ENCODE measurements around the gene IFNL2.

IFNL2 gene

DNA sequence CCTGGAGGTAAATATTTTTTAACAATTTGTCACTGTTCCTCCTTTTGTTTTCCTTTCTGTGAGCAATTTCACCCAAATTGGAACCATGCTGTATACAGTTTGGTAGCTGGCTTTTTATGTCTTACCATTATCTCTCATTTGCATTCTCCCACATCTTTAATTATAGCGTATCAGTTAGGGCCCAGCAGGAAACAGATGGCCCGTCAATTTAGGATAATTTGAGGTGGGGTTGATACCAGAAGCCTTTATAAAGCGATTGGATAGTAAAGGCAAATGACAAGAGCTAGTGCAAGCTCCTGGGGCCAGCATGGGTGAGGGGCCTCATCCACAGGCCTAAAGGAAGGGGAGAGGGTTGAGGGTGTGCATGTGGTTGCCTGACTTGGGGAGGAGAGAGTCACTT is 15.7 kb upstream of the IFNL2 start:
- DNase-seq, result no peak
- no peaks in the 10 kb centered on the region for H3K36me3 ChIP-seq
- TF ChIP-seq, protein P1, sequence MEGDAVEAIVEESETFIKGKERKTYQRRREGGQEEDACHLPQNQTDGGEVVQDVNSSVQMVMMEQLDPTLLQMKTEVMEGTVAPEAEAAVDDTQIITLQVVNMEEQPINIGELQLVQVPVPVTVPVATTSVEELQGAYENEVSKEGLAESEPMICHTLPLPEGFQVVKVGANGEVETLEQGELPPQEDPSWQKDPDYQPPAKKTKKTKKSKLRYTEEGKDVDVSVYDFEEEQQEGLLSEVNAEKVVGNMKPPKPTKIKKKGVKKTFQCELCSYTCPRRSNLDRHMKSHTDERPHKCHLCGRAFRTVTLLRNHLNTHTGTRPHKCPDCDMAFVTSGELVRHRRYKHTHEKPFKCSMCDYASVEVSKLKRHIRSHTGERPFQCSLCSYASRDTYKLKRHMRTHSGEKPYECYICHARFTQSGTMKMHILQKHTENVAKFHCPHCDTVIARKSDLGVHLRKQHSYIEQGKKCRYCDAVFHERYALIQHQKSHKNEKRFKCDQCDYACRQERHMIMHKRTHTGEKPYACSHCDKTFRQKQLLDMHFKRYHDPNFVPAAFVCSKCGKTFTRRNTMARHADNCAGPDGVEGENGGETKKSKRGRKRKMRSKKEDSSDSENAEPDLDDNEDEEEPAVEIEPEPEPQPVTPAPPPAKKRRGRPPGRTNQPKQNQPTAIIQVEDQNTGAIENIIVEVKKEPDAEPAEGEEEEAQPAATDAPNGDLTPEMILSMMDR (IDR thresholded peaks at IDR 0.05; ENCODE audit: low read depth, low read length), result no peak
- no peaks in the 10 kb centered on the region; the same call in 1 of the 2 replicates for H3K4me1 ChIP-seq
- H3K9me3 ChIP-seq, result no peaks in the 10 kb centered on the region
- H3K27me3 ChIP-seq, result no peaks in the 10 kb centered on the region
- no peak overlapping the region for H3K4me3 ChIP-seq (ENCODE audit: low read depth, low read length)

GRCh38 chr19:39253374-39254149 is 14.6 kb upstream of the IFNL2 start:
- H3K9me3 ChIP-seq, result no peaks in the 10 kb centered on the region
- H3K36me3 ChIP-seq, result no peaks in the 10 kb centered on the region
- H3K27me3 ChIP-seq, result no peaks in the 10 kb centered on the region
- DNase-seq, result no peak
- TF ChIP-seq, protein P1 (IDR thresholded peaks at IDR 0.05; ENCODE audit: low read depth, low read length), result no peak
- H3K4me3 ChIP-seq (ENCODE audit: low read depth, low read length), result no peak overlapping the region
- peaks cover 7% of the 10 kb centered on the region for H3K4me1 ChIP-seq

DNA sequence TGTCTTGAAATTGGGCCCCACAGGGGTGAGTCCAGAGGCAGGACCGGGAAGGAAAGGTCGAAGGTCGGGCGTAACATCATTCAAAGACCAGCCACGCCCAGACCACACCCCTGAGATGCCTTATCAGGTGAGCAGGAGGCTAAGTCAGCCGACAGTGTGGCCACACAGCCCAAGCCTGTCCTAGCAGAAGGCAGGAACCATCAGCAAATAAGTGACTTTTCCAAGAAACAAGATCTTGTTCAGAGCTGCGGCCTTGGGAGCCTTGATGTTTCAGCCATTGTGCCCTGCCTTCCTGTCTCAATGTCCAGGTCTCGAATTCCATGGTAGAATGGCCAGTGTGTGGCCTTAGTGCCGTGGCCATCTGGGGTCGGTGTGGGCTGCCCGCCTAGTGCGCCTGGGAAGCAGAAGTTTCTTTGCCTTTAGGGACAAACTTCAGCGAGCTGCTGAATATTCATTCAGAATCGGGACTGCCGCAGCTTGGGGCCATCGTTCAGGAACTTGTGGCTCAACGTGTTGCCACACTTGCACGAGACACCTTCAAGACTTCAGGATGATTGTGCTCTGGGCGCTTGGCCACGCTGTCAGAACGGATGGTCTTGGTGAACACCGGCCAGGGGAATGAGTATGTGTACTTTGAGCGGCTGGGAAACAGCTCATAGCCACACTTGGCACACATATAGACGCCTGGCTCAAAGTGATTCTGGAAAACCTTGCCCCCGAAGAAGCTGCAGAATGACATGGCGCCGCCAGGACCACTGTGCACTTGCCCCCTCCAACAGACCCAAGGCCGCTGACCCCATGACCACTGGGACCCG is 13.5 kb upstream of the IFNL2 start:
- DNase-seq, result no peak
- TF ChIP-seq, protein P1 (IDR thresholded peaks at IDR 0.05; ENCODE audit: low read depth, low read length), result no peak

GRCh38 chr19:39257227-39257626 is 11.0 kb upstream of the IFNL2 start:
- Histone ChIP-seq H3K4me1 (peaks cover 10% of the 10 kb centered on the region), H3K36me3 (no peaks in the 10 kb centered on the region), H3K27me3 (no peaks in the 10 kb centered on the region), H3K4me3 (ENCODE audit: low read depth, low read length) (no peak overlapping the region), H3K9me3 (no peaks in the 10 kb centered on the region)
- TF ChIP-seq, protein P1 (IDR thresholded peaks at IDR 0.05; ENCODE audit: low read depth, low read length), result no peak
- no peak for DNase-seq

More for the DNA sequence above, 13.5 kb upstream of the IFNL2 start:
- Histone ChIP-seq H3K27me3 (no peaks in the 10 kb centered on the region), H3K4me1 (peaks cover 10% of the 10 kb centered on the region), H3K9me3 (no peaks in the 10 kb centered on the region), H3K36me3 (no peaks in the 10 kb centered on the region), H3K4me3 (ENCODE audit: low read depth, low read length) (no peak overlapping the region)

DNA sequence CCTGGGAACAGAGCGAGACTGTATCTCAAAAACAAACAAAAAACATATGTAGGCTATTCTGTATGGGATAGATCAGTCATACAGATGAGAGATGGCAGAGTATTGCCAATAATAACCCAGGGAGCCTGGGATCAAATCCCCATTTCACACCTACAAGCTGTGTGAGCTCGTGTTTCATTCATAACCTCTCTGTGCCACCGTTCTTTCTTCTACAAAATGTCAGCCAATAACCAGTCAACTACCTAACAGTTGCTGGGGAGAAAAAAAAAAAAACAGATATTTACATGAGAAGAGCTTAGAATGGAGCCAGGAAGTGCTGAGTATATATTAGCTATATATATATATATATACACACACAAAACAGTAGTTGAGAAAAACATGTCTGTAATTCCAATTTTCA is 6.5 kb upstream of the IFNL2 start:
- Histone ChIP-seq H3K36me3 (no peaks in the 10 kb centered on the region), H3K27me3 (no peaks in the 10 kb centered on the region), H3K9me3 (no peaks in the 10 kb centered on the region), H3K4me1 (peaks cover 10% of the 10 kb centered on the region), H3K4me3 (ENCODE audit: low read depth, low read length) (no peak overlapping the region)
- TF ChIP-seq, protein P1 (IDR thresholded peaks at IDR 0.05; ENCODE audit: low read depth, low read length), result no peak
- DNase-seq, result no peak

DNA sequence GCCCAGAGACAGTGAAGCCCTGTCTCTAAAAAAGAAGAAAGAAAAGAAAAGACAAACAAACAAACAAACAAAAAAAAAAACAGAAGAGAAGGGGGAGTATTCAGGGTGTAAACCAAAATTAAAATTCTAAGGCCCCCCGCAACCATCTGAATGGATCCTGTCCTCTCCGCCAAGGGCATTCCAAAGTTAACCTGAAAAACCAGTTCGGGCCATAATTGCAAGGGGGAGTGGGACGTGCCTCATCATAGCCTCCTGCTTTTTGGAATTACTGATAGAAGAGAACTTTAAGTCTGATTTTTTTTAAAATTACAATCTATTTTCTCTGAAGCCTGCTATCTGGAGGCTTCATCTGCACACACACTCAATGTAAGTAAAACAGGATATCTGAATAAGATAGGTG is 5.7 kb upstream of the IFNL2 start:
- no peaks in the 10 kb centered on the region for H3K27me3 ChIP-seq
- TF ChIP-seq, protein P1 (IDR thresholded peaks at IDR 0.05; ENCODE audit: low read depth, low read length), result no peak
- H3K4me1 ChIP-seq, result peaks cover 10% of the 10 kb centered on the region
- no peak overlapping the region for H3K4me3 ChIP-seq (ENCODE audit: low read depth, low read length)
- no peak for DNase-seq
- H3K9me3 ChIP-seq, result no peaks in the 10 kb centered on the region
- H3K36me3 ChIP-seq, result no peaks in the 10 kb centered on the region

All from BE2C (cell line).